Mesenchymal stem cell (in vitro differentiated cells and primary cell): Measurements from ENCODE around the gene MAP4K2.

ENCODE experiments used
- DNase-seq: peaks from one replicate; pipeline ENCODE4 v3.0.0-alpha.2; 2013
- H2AFZ ChIP-seq: one replicate; pipeline ENCODE4 v1.6.1; 2013; ENCODE audit warnings: low read depth, mild to moderate bottlenecking, control low read depth, inconsistent platforms, low read length, moderate library complexity
- H2AK5ac ChIP-seq: 2 replicates; pipeline ENCODE4 v1.6.1; 2013; ENCODE audit warnings: low read length, moderate library complexity, mild to moderate bottlenecking, inconsistent platforms; ENCODE audit not compliant: severe bottlenecking
- H2BK120ac ChIP-seq: one replicate; pipeline ENCODE4 v1.6.1; 2013; ENCODE audit warnings: low read depth, mild to moderate bottlenecking, inconsistent platforms, low read length, moderate library complexity
- H2BK12ac ChIP-seq, 2 experiments: one replicate each; pipeline ENCODE4 v1.6.1; 2013; ENCODE audit warnings: inconsistent platforms in 2 of 2, low read length in 2 of 2, mild to moderate bottlenecking in 2 of 2, moderate library complexity in 2 of 2, control low read depth in 1 of 2
- H2BK15ac ChIP-seq: one replicate; pipeline ENCODE4 v1.6.1; 2013; ENCODE audit warnings: mild to moderate bottlenecking, low read depth, inconsistent platforms; ENCODE audit not compliant: poor library complexity, severe bottlenecking
- H2BK5ac ChIP-seq: 2 replicates; pipeline ENCODE4 v1.6.1; 2013; ENCODE audit warnings: low read depth, mild to moderate bottlenecking, low read length, control low read depth, inconsistent platforms; ENCODE audit not compliant: poor library complexity, severe bottlenecking
- H3K14ac ChIP-seq, 2 experiments: one replicate each; pipeline ENCODE4 v1.6.1; 2013; ENCODE audit warnings: inconsistent platforms in 2 of 2, low read length in 2 of 2, control low read depth in 1 of 2, mild to moderate bottlenecking in 1 of 2, moderate library complexity in 1 of 2
- H3K18ac ChIP-seq, 2 experiments: one replicate each; pipeline ENCODE4 v1.6.1; 2013; ENCODE audit warnings: inconsistent platforms in 2 of 2, low read length in 2 of 2, control low read depth in 1 of 2, low read depth in 1 of 2, mild to moderate bottlenecking in 1 of 2
- H3K23ac ChIP-seq, 2 experiments: one replicate each; pipeline ENCODE4 v1.6.1; 2013; ENCODE audit warnings: inconsistent platforms in 2 of 2, low read length in 2 of 2, mild to moderate bottlenecking in 2 of 2, moderate library complexity in 2 of 2, control low read depth in 1 of 2
- H3K27ac ChIP-seq: 2 replicates; pipeline ENCODE4 v1.5.1; 2013; ENCODE audit warnings: mild to moderate bottlenecking, moderate library complexity, low read length, control low read depth, inconsistent platforms; ENCODE audit not compliant: poor library complexity, severe bottlenecking
- H3K27me3 ChIP-seq, 2 experiments: 2 replicates each; pipeline versions ENCODE4 v1.6.1 to v1.7.0; 2013; ENCODE audit warnings: low read length in 2 of 2, mild to moderate bottlenecking in 2 of 2, moderate library complexity in 2 of 2, control low read depth in 1 of 2, inconsistent platforms in 1 of 2; ENCODE audit not compliant: control insufficient read depth in 1 of 2, insufficient read depth in 1 of 2
- H3K36me3 ChIP-seq, 2 experiments: 2 replicates each; pipeline versions ENCODE4 v1.6.1 to v1.7.0; 2013; ENCODE audit warnings: low read length in 2 of 2, control low read depth in 1 of 2, inconsistent platforms in 1 of 2, low read depth in 1 of 2, mild to moderate bottlenecking in 1 of 2; ENCODE audit not compliant: insufficient read depth in 2 of 2, control insufficient read depth in 1 of 2
- H3K4ac ChIP-seq, 2 experiments: one replicate each; pipeline ENCODE4 v1.6.1; 2013; ENCODE audit warnings: inconsistent platforms in 2 of 2, low read length in 2 of 2, mild to moderate bottlenecking in 2 of 2, moderate library complexity in 2 of 2, control low read depth in 1 of 2, low read depth in 1 of 2
- H3K4me1 ChIP-seq: 2 replicates; pipeline ENCODE4 v1.6.1; 2013; ENCODE audit warnings: low read depth, low read length, control low read depth; ENCODE audit not compliant: control insufficient read depth, insufficient read depth
- H3K4me2 ChIP-seq: 2 replicates; pipeline ENCODE4 v1.6.1; 2013; ENCODE audit warnings: low read length, mild to moderate bottlenecking, inconsistent platforms; ENCODE audit not compliant: poor library complexity, severe bottlenecking
- H3K4me3 ChIP-seq, 2 experiments: 2 replicates each; pipeline versions ENCODE4 v1.5.1 to v1.7.0; 2013; ENCODE audit warnings: low read length in 2 of 2, mild to moderate bottlenecking in 2 of 2, control low read depth in 1 of 2, low read depth in 1 of 2; ENCODE audit not compliant: insufficient read depth in 1 of 2
- H3K79me1 ChIP-seq: replicated peaks from 2 replicates; pipeline ENCODE4 v1.6.1; 2013; ENCODE audit warnings: mild to moderate bottlenecking, control low read depth, low read length, inconsistent platforms; ENCODE audit not compliant: poor library complexity, severe bottlenecking
- H3K9ac ChIP-seq: 2 replicates; pipeline ENCODE4 v1.7.0; 2013; ENCODE audit warnings: mild to moderate bottlenecking, low read length, moderate library complexity
- H3K9me3 ChIP-seq: 2 replicates; pipeline ENCODE4 v1.7.0; 2013; ENCODE audit warnings: mild to moderate bottlenecking, low read length; ENCODE audit not compliant: control insufficient read depth
- H4K8ac ChIP-seq: one replicate; pipeline ENCODE4 v1.6.1; 2013; ENCODE audit warnings: inconsistent platforms, mild to moderate bottlenecking, low read length, moderate library complexity
- H4K91ac ChIP-seq: one replicate; pipeline ENCODE4 v1.6.1; 2013; ENCODE audit warnings: mild to moderate bottlenecking, low read length, inconsistent platforms
- WGBS: methylation state at CpG from one replicate; pipeline ENCODE4 v1.1.7; 2013; ENCODE audit warnings: mixed read lengths; 5-methylcytosine and 5-hydroxymethylcytosine counted together

The MAP4K2 gene

DNA sequence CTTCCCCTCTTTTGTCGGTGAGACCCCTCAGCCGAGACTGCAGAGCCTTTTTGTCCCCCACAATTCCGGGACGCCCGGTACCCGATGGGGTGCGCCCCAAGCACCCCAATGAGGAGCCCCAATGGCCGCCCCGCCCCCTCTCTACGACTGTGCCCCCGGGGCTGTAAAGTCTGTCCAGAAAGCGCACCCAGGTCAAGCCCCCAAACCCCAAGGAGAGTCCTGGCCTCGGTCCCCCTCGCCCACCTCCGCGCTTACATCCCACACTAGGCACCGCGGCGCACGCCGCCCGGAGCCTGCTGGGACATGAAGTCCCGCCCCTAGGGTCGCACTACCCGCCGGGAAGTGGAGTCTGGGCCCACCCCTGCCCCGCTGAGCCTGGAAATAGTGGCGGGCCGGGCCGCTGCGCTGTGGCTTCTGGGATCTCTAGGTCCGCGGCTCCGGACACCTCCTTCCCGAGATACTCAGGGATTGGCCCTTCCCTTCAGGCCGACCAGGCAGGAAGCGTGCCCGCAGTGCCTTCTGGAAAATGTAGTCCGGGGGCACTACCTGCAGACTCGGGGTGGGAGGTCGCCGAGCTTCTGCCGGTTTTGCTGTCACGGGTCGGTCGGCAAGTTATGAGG, 7.4 kb upstream of the MAP4K2 start, which contains the start of gene MEN1:
TSS of gene MEN1 (minus strand) at position 281 of the 620 bp plus-strand sequence. CDS start 442 bp downstream, outside the sequence.
- Histone ChIP-seq H2BK5ac (no peak within 1 kb of the TSS), H2BK15ac (peak within 1 kb of the TSS; percentile 55), H3K36me3 (peaks cover 27 to 30% of the 10 kb centered on the region in 2 experiments), H2AFZ (peak within 1 kb of the TSS; percentile 66), H3K14ac (peak within 1 kb of the TSS in 1 of 2 experiments; percentile 13), H3K79me1 (peaks cover 27% of the 10 kb centered on the region), H2BK12ac (no peak within 1 kb of the TSS), H3K27me3 (no peaks in the 10 kb centered on the region), H3K4ac (peak within 1 kb of the TSS in 1 of 2 experiments; percentile 63), H2BK120ac (no peak within 1 kb of the TSS), H3K4me2 (peak within 1 kb of the TSS; percentile 86), H3K9me3 (no peaks in the 10 kb centered on the region), H2AK5ac (no peak within 1 kb of the TSS), H3K9ac (peak within 1 kb of the TSS; percentile 89), H4K8ac (peak within 1 kb of the TSS; percentile 94), H4K91ac (no peak within 1 kb of the TSS), H3K23ac (peak within 1 kb of the TSS in 1 of 2 experiments; percentile 28), H3K18ac (peak within 1 kb of the TSS; percentile 40), H3K4me1 (peaks cover 14% of the 10 kb centered on the region), H3K4me3 (peak within 1 kb of the TSS; percentile 78 to 89), H3K27ac (peak within 1 kb of the TSS; percentile 11)
- DNase-seq, result peak; percentile 96
- whole genome bisulfite sequencing, result under 1% methylated on average over 41 of the region's 46 CpGs

GRCh38 chr11:64809781-64810241, 6.8 kb upstream of the MAP4K2 start:
- Histone ChIP-seq H2BK5ac (no peak overlapping the region), H3K4ac (no peak overlapping the region), H3K4me3 (peak overlapping the region; percentile 78 to 89), H2BK15ac (peak overlapping the region; percentile 55), H3K23ac (peak overlapping the region in 1 of 2 experiments; percentile 28), H3K36me3 (peaks cover 33 to 36% of the 10 kb centered on the region in 2 experiments), H3K4me1 (peaks cover 14% of the 10 kb centered on the region), H3K27ac (no peak overlapping the region), H2AK5ac (no peak overlapping the region), H2AFZ (peak overlapping the region; percentile 66), H3K9ac (peak overlapping the region; percentile 89), H2BK120ac (no peak overlapping the region), H3K79me1 (peaks cover 32% of the 10 kb centered on the region), H4K91ac (no peak overlapping the region), H4K8ac (peak overlapping the region; percentile 76), H3K14ac (peak overlapping the region in 1 of 2 experiments; percentile 13), H3K4me2 (peak overlapping the region; percentile 86), H3K18ac (peak overlapping the region; percentile 40), H3K9me3 (no peaks in the 10 kb centered on the region), H3K27me3 (no peaks in the 10 kb centered on the region), H2BK12ac (no peak overlapping the region)
- 6% methylated on average over 42 of the region's 44 CpGs for WGBS
- peak; percentile 23 for DNase-seq

GRCh38 chr11:64805481-64805880, 2.5 kb upstream of the MAP4K2 start:
- DNase-seq, result no peak
- Histone ChIP-seq H3K4ac (no peak overlapping the region), H2BK5ac (no peak overlapping the region), H2AK5ac (no peak overlapping the region), H2AFZ (no peak overlapping the region), H3K9me3 (no peaks in the 10 kb centered on the region), H3K27me3 (no peaks in the 10 kb centered on the region), H3K4me2 (no peak overlapping the region), H3K18ac (no peak overlapping the region), H2BK120ac (no peak overlapping the region), H3K36me3 (peaks cover 44 to 52% of the 10 kb centered on the region in 2 experiments), H2BK12ac (no peak overlapping the region), H4K91ac (no peak overlapping the region), H3K23ac (no peak overlapping the region), H3K79me1 (peaks cover 37% of the 10 kb centered on the region), H3K9ac (no peak overlapping the region), H2BK15ac (no peak overlapping the region), H3K14ac (no peak overlapping the region), H4K8ac (no peak overlapping the region), H3K4me3 (no peak overlapping the region), H3K4me1 (peaks cover 29% of the 10 kb centered on the region), H3K27ac (no peak overlapping the region)
- WGBS, result 93% methylated on average over 9 of the region's 9 CpGs

- Histone ChIP-seq H3K4ac (no peak overlapping the region), H3K27me3 (no peaks in the 10 kb centered on the region), H3K14ac (no peak overlapping the region), H3K9ac (peak overlapping the region; percentile 85), H3K9me3 (no peaks in the 10 kb centered on the region), H2BK120ac (no peak overlapping the region), H3K23ac (no peak overlapping the region), H2AK5ac (no peak overlapping the region), H4K91ac (no peak overlapping the region), H3K4me2 (peak overlapping the region; percentile 88), H2BK5ac (no peak overlapping the region), H3K4me3 (peak overlapping the region in 1 of 2 experiments; percentile 85), H3K27ac (no peak overlapping the region), H3K79me1 (peaks cover 33% of the 10 kb centered on the region), H2BK12ac (no peak overlapping the region), H3K36me3 (peaks cover 46 to 60% of the 10 kb centered on the region in 2 experiments), H4K8ac (no peak overlapping the region), H2BK15ac (no peak overlapping the region), H3K18ac (no peak overlapping the region), H3K4me1 (peaks cover 31% of the 10 kb centered on the region), H2AFZ (no peak overlapping the region)
- WGBS, result 91% methylated on average over 39 of the region's 41 CpGs
- peak; percentile 15 for DNase-seq
Measured at GRCh38 chr11:64804346-64805210, 1.6 kb upstream of the MAP4K2 start.
